GM10266 (cell line): Measurements from ENCODE around the gene DPYSL4.

Source experiments
- DNase-seq: peaks from one replicate; pipeline ENCODE4 v3.0.0; 2012; ENCODE audit errors: extremely low spot score
- TF ChIP-seq, protein P1 (sequence below): IDR thresholded peaks from 2 replicates; pipeline ENCODE4 v1.5.1; 2012; ENCODE audit warnings: mild to moderate bottlenecking, low read depth; ENCODE audit not compliant: control insufficient read depth, insufficient read depth; ENCODE audit errors: missing control alignments

Gene DPYSL4

DNA sequence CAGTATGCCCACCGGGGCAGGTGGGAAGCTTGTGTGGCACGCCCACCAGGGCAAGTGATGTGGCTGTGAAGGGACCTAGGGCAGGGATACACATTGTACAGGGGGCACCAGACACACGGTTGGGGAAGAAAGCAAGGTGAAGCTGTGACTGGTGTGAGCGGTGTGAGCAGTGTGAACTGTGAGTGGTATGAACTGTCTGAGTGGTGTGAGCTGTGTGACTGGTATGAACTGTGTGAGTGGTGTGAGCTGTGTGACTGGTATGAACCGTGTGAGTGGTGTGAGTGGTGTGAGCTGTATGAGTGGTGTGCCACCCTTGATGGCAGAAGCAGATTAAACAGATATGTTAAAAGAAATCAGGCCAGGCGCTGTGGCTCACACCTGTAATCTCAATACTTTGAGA lies 48.1 kb downstream of the DPYSL4 start:
- TF ChIP-seq, protein P1, sequence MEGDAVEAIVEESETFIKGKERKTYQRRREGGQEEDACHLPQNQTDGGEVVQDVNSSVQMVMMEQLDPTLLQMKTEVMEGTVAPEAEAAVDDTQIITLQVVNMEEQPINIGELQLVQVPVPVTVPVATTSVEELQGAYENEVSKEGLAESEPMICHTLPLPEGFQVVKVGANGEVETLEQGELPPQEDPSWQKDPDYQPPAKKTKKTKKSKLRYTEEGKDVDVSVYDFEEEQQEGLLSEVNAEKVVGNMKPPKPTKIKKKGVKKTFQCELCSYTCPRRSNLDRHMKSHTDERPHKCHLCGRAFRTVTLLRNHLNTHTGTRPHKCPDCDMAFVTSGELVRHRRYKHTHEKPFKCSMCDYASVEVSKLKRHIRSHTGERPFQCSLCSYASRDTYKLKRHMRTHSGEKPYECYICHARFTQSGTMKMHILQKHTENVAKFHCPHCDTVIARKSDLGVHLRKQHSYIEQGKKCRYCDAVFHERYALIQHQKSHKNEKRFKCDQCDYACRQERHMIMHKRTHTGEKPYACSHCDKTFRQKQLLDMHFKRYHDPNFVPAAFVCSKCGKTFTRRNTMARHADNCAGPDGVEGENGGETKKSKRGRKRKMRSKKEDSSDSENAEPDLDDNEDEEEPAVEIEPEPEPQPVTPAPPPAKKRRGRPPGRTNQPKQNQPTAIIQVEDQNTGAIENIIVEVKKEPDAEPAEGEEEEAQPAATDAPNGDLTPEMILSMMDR: no peak

DNA sequence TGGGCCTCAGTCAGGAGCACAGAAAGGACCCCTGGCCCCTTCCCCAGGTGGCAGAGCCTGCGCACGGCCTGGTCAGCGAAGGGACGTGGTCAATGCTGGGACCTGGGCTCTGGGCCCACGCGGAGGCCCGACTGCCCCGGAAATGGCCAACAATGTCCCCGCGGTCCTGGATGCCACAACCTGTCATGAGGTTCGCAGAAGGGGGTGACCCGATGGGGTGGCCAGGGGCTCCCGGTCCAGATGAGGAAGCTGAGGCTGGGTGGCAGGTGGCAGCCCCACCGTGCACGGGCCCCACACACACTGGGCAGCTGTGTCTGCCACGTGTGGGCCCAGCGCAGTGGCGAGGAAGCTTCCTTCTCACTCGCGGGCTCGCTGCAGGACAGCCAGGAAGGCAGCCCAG lies 49.4 kb downstream of the DPYSL4 start:
- TF ChIP-seq, protein P1: peak; percentile 2
- DNase-seq: no peak

More for the DNA sequence above, 48.1 kb downstream of the DPYSL4 start:
- DNase-seq: no peak

DNA sequence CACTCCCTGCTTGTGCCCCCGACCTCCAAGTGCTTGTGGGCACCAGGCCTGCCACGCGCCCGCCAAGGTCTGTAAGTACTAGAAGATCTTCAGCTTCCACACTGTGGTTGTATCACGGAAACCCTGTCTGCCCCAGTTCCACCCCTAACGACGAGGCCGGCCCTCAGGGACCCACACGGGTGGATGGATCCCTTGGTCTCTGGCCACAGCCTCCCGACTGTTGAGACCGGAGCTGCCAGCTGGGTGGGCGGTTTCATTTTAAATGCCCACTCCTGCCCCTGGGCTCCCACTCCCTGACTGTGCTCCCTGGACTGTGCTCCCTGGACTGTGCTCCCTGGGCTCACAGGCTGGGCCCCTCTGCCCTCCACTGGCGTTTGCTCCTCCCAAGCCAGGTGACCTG lies 50.1 kb downstream of the DPYSL4 start:
- TF ChIP-seq, protein P1: no peak
- DNase-seq: no peak

DNA sequence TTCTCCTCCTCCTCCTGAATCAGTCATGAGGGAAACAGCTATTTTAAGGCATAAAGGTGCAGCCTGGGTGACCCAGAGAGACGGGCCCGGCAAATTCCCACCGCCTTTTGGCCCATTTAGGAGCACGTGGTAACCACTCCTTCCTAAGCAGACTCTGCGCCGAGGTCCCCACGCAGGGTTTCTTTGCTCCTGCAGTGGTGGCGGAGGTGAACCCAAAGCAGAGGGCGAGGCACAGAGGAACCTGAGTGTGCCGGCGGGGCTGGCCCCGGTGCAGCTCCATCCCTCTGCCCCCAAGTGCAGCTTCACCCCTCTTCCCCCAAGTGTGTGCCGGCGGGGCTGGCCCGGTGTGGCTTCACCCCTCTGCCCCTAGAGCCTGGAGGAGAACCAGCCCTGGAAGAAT lies 50.6 kb downstream of the DPYSL4 start:
- DNase-seq: no peak
- TF ChIP-seq, protein P1: no peak

DNA sequence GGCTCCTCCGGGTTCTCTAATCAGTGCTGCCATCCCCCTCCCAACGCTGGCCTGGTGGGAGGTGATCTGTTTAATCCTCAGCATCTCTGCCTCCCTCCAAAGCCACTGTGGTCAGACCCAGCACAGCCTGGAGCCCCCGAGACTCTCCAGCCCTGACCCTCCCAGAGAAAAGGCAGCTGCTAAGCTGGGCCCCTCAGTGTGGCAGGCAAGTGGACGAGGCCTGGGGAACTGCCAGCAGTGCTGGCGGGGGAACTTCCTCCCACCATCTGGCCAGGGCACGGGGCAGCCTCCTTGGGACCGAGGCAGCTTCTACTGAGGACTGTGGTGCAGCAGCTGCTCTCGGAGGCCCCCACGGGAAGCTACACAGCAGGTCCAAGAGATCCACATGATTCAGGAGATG lies 51.1 kb downstream of the DPYSL4 start:
- TF ChIP-seq, protein P1: no peak
- DNase-seq: no peak

DNA sequence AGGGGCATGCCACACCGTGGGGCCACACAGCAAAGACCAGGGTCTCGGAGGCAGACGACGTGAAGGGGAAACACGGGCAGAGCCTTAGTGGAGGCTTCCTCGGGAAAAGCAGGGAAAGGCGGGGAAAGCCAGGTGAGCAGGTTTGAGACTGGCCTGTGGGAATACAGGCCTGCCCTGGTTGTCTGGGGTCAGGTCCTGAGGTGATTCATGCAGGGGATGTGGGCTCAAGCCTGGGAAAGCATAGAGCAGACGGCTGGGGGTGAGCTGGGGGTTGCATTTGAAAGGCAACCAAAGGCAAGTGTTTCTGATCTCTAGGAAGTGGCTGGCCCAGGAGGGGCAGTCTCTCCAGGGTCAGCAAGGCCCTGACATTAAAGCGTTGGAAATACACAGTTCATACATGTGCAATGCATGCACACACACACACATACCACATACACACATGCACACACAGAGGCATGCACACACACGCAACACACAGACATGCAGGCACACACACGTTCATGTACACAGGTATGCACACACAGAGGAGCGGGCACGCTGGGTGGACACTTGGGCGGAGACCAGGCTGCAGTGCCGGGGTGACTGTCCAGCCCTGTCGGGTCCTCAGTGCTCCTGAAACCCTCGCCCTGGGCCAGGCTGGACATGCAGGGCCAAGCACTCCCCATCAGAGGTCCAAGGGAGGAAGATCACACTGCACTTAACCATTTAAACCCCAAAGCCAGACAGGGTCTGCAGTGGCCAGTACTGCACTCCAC lies 51.8 kb downstream of the DPYSL4 start:
- TF ChIP-seq, protein P1: no peak
- DNase-seq: no peak

DNA sequence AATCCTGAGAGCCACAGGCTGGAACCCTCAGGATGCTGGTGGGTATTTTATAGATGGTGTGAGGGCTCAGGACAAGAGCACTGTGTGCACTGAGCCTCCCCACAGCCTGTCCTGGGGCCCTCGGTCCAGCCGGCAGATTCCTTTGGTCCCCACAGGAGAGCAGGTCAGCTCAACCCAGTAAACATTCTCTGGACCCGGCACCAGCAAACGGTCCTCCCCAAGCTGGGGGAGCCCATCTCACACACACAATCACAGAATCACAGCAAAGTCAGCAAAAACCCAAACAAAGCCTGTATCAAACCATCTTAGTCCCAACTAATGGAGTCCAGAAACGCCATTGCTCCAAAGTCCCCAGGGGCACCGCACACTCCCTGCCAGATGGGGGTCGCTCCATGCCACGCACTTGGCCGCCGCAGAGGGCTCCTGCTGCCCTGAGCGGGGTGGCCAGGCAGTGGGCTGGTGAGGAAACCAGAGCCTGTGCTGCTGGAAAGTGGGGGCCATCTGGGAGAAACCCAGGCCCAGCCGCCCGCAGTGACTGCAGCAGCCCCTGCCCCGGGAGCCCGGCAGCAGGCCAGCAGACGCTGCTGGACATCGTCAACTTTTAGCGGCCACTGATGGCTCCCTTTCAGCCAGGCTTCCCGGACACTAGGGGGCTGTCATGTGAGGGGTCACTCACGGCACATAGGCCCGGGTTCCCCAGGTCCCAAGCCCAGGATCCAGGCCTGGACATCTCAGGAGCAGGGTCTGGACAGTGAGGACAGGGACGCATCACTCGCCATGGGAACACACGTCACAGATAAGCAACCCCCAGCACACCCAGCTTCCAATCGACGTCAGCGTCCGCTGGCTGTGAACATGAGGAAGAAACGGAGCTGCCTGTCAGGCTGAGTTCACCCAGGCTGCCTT lies 52.6 kb downstream of the DPYSL4 start:
- TF ChIP-seq, protein P1: no peak

More for the DNA sequence above, 52.6 kb downstream of the DPYSL4 start:
- no peak for DNase-seq
